Mesenchymal stem cell (in vitro differentiated cells and primary cell): ENCODE measurements around the gene DIS3L2.

ENCODE experiments used
- DNase-seq: peaks from one replicate; pipeline ENCODE4 v3.0.0-alpha.2; 2013
- H2AFZ ChIP-seq: one replicate; pipeline ENCODE4 v1.6.1; 2013; ENCODE audit warnings: low read depth, mild to moderate bottlenecking, control low read depth, inconsistent platforms, low read length, moderate library complexity
- H2AK5ac ChIP-seq: 2 replicates; pipeline ENCODE4 v1.6.1; 2013; ENCODE audit warnings: low read length, moderate library complexity, mild to moderate bottlenecking, inconsistent platforms; ENCODE audit not compliant: severe bottlenecking
- H2BK120ac ChIP-seq: one replicate; pipeline ENCODE4 v1.6.1; 2013; ENCODE audit warnings: low read depth, mild to moderate bottlenecking, inconsistent platforms, low read length, moderate library complexity
- H2BK12ac ChIP-seq, 2 experiments: one replicate each; pipeline ENCODE4 v1.6.1; 2013; ENCODE audit warnings: inconsistent platforms in 2 of 2, low read length in 2 of 2, mild to moderate bottlenecking in 2 of 2, moderate library complexity in 2 of 2, control low read depth in 1 of 2
- H2BK15ac ChIP-seq: one replicate; pipeline ENCODE4 v1.6.1; 2013; ENCODE audit warnings: mild to moderate bottlenecking, low read depth, inconsistent platforms; ENCODE audit not compliant: poor library complexity, severe bottlenecking
- H2BK5ac ChIP-seq: 2 replicates; pipeline ENCODE4 v1.6.1; 2013; ENCODE audit warnings: low read depth, mild to moderate bottlenecking, low read length, control low read depth, inconsistent platforms; ENCODE audit not compliant: poor library complexity, severe bottlenecking
- H3K14ac ChIP-seq, 2 experiments: one replicate each; pipeline ENCODE4 v1.6.1; 2013; ENCODE audit warnings: inconsistent platforms in 2 of 2, low read length in 2 of 2, control low read depth in 1 of 2, mild to moderate bottlenecking in 1 of 2, moderate library complexity in 1 of 2
- H3K18ac ChIP-seq, 2 experiments: one replicate each; pipeline ENCODE4 v1.6.1; 2013; ENCODE audit warnings: inconsistent platforms in 2 of 2, low read length in 2 of 2, control low read depth in 1 of 2, low read depth in 1 of 2, mild to moderate bottlenecking in 1 of 2
- H3K23ac ChIP-seq, 2 experiments: one replicate each; pipeline ENCODE4 v1.6.1; 2013; ENCODE audit warnings: inconsistent platforms in 2 of 2, low read length in 2 of 2, mild to moderate bottlenecking in 2 of 2, moderate library complexity in 2 of 2, control low read depth in 1 of 2
- H3K27ac ChIP-seq: 2 replicates; pipeline ENCODE4 v1.5.1; 2013; ENCODE audit warnings: mild to moderate bottlenecking, moderate library complexity, low read length, control low read depth, inconsistent platforms; ENCODE audit not compliant: poor library complexity, severe bottlenecking
- H3K27me3 ChIP-seq, 2 experiments: 2 replicates each; pipeline versions ENCODE4 v1.6.1 to v1.7.0; 2013; ENCODE audit warnings: low read length in 2 of 2, mild to moderate bottlenecking in 2 of 2, moderate library complexity in 2 of 2, control low read depth in 1 of 2, inconsistent platforms in 1 of 2; ENCODE audit not compliant: control insufficient read depth in 1 of 2, insufficient read depth in 1 of 2
- H3K36me3 ChIP-seq, 2 experiments: 2 replicates each; pipeline versions ENCODE4 v1.6.1 to v1.7.0; 2013; ENCODE audit warnings: low read length in 2 of 2, control low read depth in 1 of 2, inconsistent platforms in 1 of 2, low read depth in 1 of 2, mild to moderate bottlenecking in 1 of 2; ENCODE audit not compliant: insufficient read depth in 2 of 2, control insufficient read depth in 1 of 2
- H3K4ac ChIP-seq, 2 experiments: one replicate each; pipeline ENCODE4 v1.6.1; 2013; ENCODE audit warnings: inconsistent platforms in 2 of 2, low read length in 2 of 2, mild to moderate bottlenecking in 2 of 2, moderate library complexity in 2 of 2, control low read depth in 1 of 2, low read depth in 1 of 2
- H3K4me1 ChIP-seq: 2 replicates; pipeline ENCODE4 v1.6.1; 2013; ENCODE audit warnings: low read depth, low read length, control low read depth; ENCODE audit not compliant: control insufficient read depth, insufficient read depth
- H3K4me2 ChIP-seq: 2 replicates; pipeline ENCODE4 v1.6.1; 2013; ENCODE audit warnings: low read length, mild to moderate bottlenecking, inconsistent platforms; ENCODE audit not compliant: poor library complexity, severe bottlenecking
- H3K4me3 ChIP-seq, 2 experiments: 2 replicates each; pipeline versions ENCODE4 v1.5.1 to v1.7.0; 2013; ENCODE audit warnings: low read length in 2 of 2, mild to moderate bottlenecking in 2 of 2, control low read depth in 1 of 2, low read depth in 1 of 2; ENCODE audit not compliant: insufficient read depth in 1 of 2
- H3K79me1 ChIP-seq: replicated peaks from 2 replicates; pipeline ENCODE4 v1.6.1; 2013; ENCODE audit warnings: mild to moderate bottlenecking, control low read depth, low read length, inconsistent platforms; ENCODE audit not compliant: poor library complexity, severe bottlenecking
- H3K9ac ChIP-seq: 2 replicates; pipeline ENCODE4 v1.7.0; 2013; ENCODE audit warnings: mild to moderate bottlenecking, low read length, moderate library complexity
- H3K9me3 ChIP-seq: 2 replicates; pipeline ENCODE4 v1.7.0; 2013; ENCODE audit warnings: mild to moderate bottlenecking, low read length; ENCODE audit not compliant: control insufficient read depth
- H4K8ac ChIP-seq: one replicate; pipeline ENCODE4 v1.6.1; 2013; ENCODE audit warnings: inconsistent platforms, mild to moderate bottlenecking, low read length, moderate library complexity
- H4K91ac ChIP-seq: one replicate; pipeline ENCODE4 v1.6.1; 2013; ENCODE audit warnings: mild to moderate bottlenecking, low read length, inconsistent platforms
- WGBS: methylation state at CpG from one replicate; pipeline ENCODE4 v1.1.7; 2013; ENCODE audit warnings: mixed read lengths; 5-methylcytosine and 5-hydroxymethylcytosine counted together

DIS3L2 gene

GRCh38 chr2:232375164-232375563, 413.7 kb downstream of the DIS3L2 start:
- Histone ChIP-seq H3K18ac (no peak overlapping the region), H3K36me3 (no peaks in the 10 kb centered on the region), H4K8ac (no peak overlapping the region), H2AFZ (no peak overlapping the region), H3K9me3 (no peaks in the 10 kb centered on the region), H3K4me3 (no peak overlapping the region), H3K4me2 (no peak overlapping the region), H4K91ac (no peak overlapping the region), H2AK5ac (no peak overlapping the region), H3K14ac (no peak overlapping the region), H3K79me1 (no peaks in the 10 kb centered on the region), H3K9ac (no peak overlapping the region), H2BK15ac (no peak overlapping the region), H2BK5ac (no peak overlapping the region), H2BK120ac (no peak overlapping the region), H3K4ac (no peak overlapping the region), H3K27ac (no peak overlapping the region), H3K4me1 (no peaks in the 10 kb centered on the region), H3K27me3 (peaks cover 36 to 37% of the 10 kb centered on the region in 2 experiments), H2BK12ac (no peak overlapping the region), H3K23ac (no peak overlapping the region)
- no peak for DNase-seq
- WGBS, result 87% methylated on average over 12 of the region's 12 CpGs

GRCh38 chr2:232376260-232376659, 414.7 kb downstream of the DIS3L2 start:
- Histone ChIP-seq H3K27me3 (peaks cover 36 to 37% of the 10 kb centered on the region in 2 experiments), H3K9ac (no peak overlapping the region), H3K4me3 (no peak overlapping the region), H3K14ac (no peak overlapping the region), H3K4me1 (no peaks in the 10 kb centered on the region), H2BK15ac (no peak overlapping the region), H3K36me3 (no peaks in the 10 kb centered on the region), H2BK5ac (no peak overlapping the region), H3K4ac (no peak overlapping the region), H3K23ac (no peak overlapping the region), H2AK5ac (no peak overlapping the region), H3K27ac (no peak overlapping the region), H2AFZ (no peak overlapping the region), H4K91ac (no peak overlapping the region), H3K18ac (no peak overlapping the region), H3K79me1 (no peaks in the 10 kb centered on the region), H3K9me3 (no peaks in the 10 kb centered on the region), H3K4me2 (no peak overlapping the region), H2BK120ac (no peak overlapping the region), H2BK12ac (no peak overlapping the region), H4K8ac (no peak overlapping the region)
- 82% methylated on average over 4 of the region's 4 CpGs for WGBS
- DNase-seq, result no peak

- Histone ChIP-seq H3K4me1 (no peaks in the 10 kb centered on the region), H2BK15ac (no peak overlapping the region), H3K4ac (no peak overlapping the region), H3K4me3 (no peak overlapping the region), H4K91ac (no peak overlapping the region), H3K14ac (no peak overlapping the region), H3K36me3 (no peaks in the 10 kb centered on the region), H3K27ac (no peak overlapping the region), H2BK5ac (no peak overlapping the region), H3K9ac (no peak overlapping the region), H3K79me1 (no peaks in the 10 kb centered on the region), H3K27me3 (peaks cover 38 to 39% of the 10 kb centered on the region in 2 experiments), H2BK120ac (no peak overlapping the region), H2AFZ (no peak overlapping the region), H3K4me2 (no peak overlapping the region), H2AK5ac (no peak overlapping the region), H3K18ac (no peak overlapping the region), H2BK12ac (no peak overlapping the region), H3K23ac (no peak overlapping the region), H4K8ac (no peak overlapping the region), H3K9me3 (no peaks in the 10 kb centered on the region)
- no peak for DNase-seq
- 80% methylated on average over 7 of the region's 7 CpGs for WGBS
Observed at GRCh38 chr2:232376713-232377112, 415.2 kb downstream of the DIS3L2 start.

- H3K9ac ChIP-seq, result no peak overlapping the region
- no peaks in the 10 kb centered on the region for H3K36me3 ChIP-seq
- no peak overlapping the region for H3K18ac ChIP-seq
- H3K4me1 ChIP-seq, result no peaks in the 10 kb centered on the region
- no peak overlapping the region for H2AFZ ChIP-seq
- H3K23ac ChIP-seq, result no peak overlapping the region
- peak overlapping the region; percentile 8 for H3K4me2 ChIP-seq
- no peak overlapping the region for H3K14ac ChIP-seq
- H3K27me3 ChIP-seq, result peaks cover 42 to 45% of the 10 kb centered on the region in 2 experiments
- no peak overlapping the region for H3K4ac ChIP-seq
- no peak overlapping the region for H2BK15ac ChIP-seq
- H3K79me1 ChIP-seq, result no peaks in the 10 kb centered on the region
- no peak overlapping the region for H2BK12ac ChIP-seq
- H4K8ac ChIP-seq, result no peak overlapping the region
- H3K4me3 ChIP-seq, result no peak overlapping the region
- H2BK5ac ChIP-seq, result no peak overlapping the region
- H3K27ac ChIP-seq, result no peak overlapping the region
- H3K9me3 ChIP-seq, result no peaks in the 10 kb centered on the region
- H2BK120ac ChIP-seq, result no peak overlapping the region
- no peak overlapping the region for H2AK5ac ChIP-seq
- DNase-seq, result no peak
- 91% methylated on average over 5 of the region's 7 CpGs for WGBS
- no peak overlapping the region for H4K91ac ChIP-seq
Observed at GRCh38 chr2:232377319-232377718, 415.8 kb downstream of the DIS3L2 start.
